ENCODE results near the gene ECHDC3.

Gene ECHDC3

DNA sequence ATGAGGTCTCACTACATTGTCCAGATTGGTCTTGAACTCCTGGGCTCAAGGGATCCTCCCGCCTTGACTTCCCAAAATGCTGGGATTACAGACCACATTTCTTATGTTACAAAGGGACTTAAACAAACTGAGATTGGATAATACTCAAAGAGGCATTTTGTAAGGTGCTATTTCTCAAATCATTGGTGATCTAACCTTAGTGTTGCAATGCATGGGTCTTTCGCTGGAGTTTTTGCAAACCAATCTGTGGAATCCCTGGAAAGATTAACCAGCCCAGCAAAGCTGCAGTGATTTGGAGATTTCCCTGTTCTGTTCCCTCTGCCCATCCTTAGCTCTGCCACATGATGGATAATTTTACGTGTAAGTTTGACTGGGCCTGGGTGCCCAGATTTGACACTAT is 20.4 kb upstream of the ECHDC3 start:
- ChIA-PET CTCF (no interaction called here), POLR2A (no interaction called here)
- no peak for DNase-seq (ENCODE audit: extremely low spot score)
- TF ChIP-seq L3MBTL2 (conservative IDR thresholded peaks at IDR 0.05) = no peak
- no peak for TF ChIP-seq HDGF (IDR thresholded peaks at IDR 0.05; ENCODE audit: borderline replicate concordance)
- TF ChIP-seq TARDBP (IDR thresholded peaks at IDR 0.05) = no peak
- TF ChIP-seq NFRKB (IDR thresholded peaks at IDR 0.05) = no peak
- TF ChIP-seq FOXA1 (IDR thresholded peaks at IDR 0.05) = no peak
- TF ChIP-seq BHLHE40 (IDR thresholded peaks at IDR 0.05; ENCODE audit: borderline replicate concordance) = no peak
- TF ChIP-seq ZNF384 (IDR thresholded peaks at IDR 0.05) = no peak
- TF ChIP-seq SP1 (IDR thresholded peaks at IDR 0.05) = no peak
- TF ChIP-seq FOXM1 (IDR thresholded peaks at IDR 0.05; ENCODE audit: borderline replicate concordance) = no peak
- TF ChIP-seq CTBP1 (IDR thresholded peaks at IDR 0.05; ENCODE audit: borderline replicate concordance) = no peak
- no peak for TF ChIP-seq FOXK2 (IDR thresholded peaks at IDR 0.05)
- no peak for TF ChIP-seq ARNT (IDR thresholded peaks at IDR 0.05)
- TF ChIP-seq SUZ12 (IDR thresholded peaks at IDR 0.05) = no peak
- no peak for TF ChIP-seq LEF1 (IDR thresholded peaks at IDR 0.05; ENCODE audit: borderline replicate concordance)
- TF ChIP-seq, protein P1, sequence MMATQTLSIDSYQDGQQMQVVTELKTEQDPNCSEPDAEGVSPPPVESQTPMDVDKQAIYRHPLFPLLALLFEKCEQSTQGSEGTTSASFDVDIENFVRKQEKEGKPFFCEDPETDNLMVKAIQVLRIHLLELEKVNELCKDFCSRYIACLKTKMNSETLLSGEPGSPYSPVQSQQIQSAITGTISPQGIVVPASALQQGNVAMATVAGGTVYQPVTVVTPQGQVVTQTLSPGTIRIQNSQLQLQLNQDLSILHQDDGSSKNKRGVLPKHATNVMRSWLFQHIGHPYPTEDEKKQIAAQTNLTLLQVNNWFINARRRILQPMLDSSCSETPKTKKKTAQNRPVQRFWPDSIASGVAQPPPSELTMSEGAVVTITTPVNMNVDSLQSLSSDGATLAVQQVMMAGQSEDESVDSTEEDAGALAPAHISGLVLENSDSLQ (IDR thresholded peaks at IDR 0.05) = no peak
- no peak for TF ChIP-seq ELF4 (IDR thresholded peaks at IDR 0.05)

DNA sequence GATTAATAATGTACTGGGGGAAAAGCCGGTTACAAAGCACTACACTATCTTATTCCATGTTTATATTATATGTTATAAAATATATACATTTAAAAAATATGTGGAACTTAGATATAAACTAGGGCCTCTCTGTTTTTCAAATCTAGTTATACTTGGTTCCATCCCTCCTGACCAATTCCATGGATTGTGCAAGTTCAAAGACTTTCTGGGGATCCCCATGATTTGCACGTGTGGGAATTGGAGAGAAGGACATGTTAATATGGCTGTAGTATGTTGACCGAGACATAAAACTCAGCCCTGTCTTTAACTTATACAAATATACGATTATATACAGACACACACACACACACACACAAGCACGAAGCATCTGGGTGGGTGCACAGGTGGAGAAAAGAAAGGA is 18.8 kb upstream of the ECHDC3 start:
- ChIA-PET CTCF (no interaction called here), POLR2A (no interaction called here)
- TF ChIP-seq ELF4 (IDR thresholded peaks at IDR 0.05) (no peak), NFRKB (IDR thresholded peaks at IDR 0.05) (no peak)
- DNase-seq (ENCODE audit: extremely low spot score) = no peak

DNA sequence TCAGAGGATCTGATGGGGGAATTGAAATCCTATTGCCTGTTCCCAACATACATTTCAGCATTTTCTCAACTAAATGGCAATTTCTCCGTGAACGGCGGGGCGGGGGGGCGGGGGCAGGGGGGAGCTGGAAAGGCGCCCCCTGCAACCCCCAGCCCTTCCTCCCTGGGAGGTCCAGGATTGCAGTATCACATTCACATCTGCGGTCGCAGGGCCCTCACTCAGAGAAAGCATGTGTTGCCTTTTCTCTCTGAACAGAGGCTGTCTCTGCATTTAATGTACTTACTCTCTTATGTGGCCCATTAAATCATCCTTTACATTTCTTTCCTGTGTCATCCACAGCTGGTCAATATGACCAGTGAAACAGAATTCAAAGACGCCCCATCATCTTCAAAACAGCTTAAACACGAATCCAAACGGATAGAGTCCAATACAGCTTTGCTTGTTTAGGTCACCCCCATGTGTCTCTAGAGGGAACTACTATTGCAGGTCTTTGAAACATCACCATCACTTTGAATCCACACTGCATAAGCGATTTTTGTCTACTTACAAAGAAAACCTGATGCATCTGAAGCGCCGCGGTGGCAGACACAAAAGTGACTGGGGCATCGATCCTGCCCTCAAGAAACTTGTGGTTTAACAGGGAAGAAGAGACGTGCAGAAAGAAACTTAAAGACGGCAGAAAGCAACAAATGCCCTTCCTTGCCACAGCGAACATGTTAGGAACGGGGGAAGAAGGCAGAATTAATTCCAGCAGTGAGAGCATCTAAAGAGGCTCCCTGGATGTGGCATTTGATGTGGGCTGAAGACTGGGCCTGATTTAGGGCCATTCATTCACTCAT is 17.0 kb upstream of the ECHDC3 start:
- peak; percentile 65 for DNase-seq (ENCODE audit: extremely low spot score)
- no peak for TF ChIP-seq LEF1 (IDR thresholded peaks at IDR 0.05; ENCODE audit: borderline replicate concordance)
- TF ChIP-seq TARDBP (IDR thresholded peaks at IDR 0.05) = no peak
- no peak for TF ChIP-seq FOXM1 (IDR thresholded peaks at IDR 0.05; ENCODE audit: borderline replicate concordance)
- TF ChIP-seq BHLHE40 (IDR thresholded peaks at IDR 0.05; ENCODE audit: borderline replicate concordance) = no peak
- no peak for TF ChIP-seq HDGF (IDR thresholded peaks at IDR 0.05; ENCODE audit: borderline replicate concordance)
- TF ChIP-seq, protein P1 (IDR thresholded peaks at IDR 0.05) = no peak
- TF ChIP-seq SP1 (IDR thresholded peaks at IDR 0.05) = no peak
- no peak for TF ChIP-seq ZNF384 (IDR thresholded peaks at IDR 0.05)
- TF ChIP-seq FOXA1 (IDR thresholded peaks at IDR 0.05) = no peak
- no peak for TF ChIP-seq FOXK2 (IDR thresholded peaks at IDR 0.05)
- no peak for TF ChIP-seq NFRKB (IDR thresholded peaks at IDR 0.05)
- TF ChIP-seq ARNT (IDR thresholded peaks at IDR 0.05) = no peak
- no peak for TF ChIP-seq ELF4 (IDR thresholded peaks at IDR 0.05)
- no peak for TF ChIP-seq L3MBTL2 (conservative IDR thresholded peaks at IDR 0.05)
- no peak for TF ChIP-seq CTBP1 (IDR thresholded peaks at IDR 0.05; ENCODE audit: borderline replicate concordance)
- no peak for TF ChIP-seq SUZ12 (IDR thresholded peaks at IDR 0.05)
- ChIA-PET POLR2A (no interaction called here), CTCF (interaction anchor here (0.5 to 1.7 kb wide), 4 partner anchors 116 to 348 kb away, joined by 3 to 9 read pairs (median 4); no protein-coding TSS in a partner anchor)

- POLR2A ChIA-PET = no interaction called here
- DNase-seq (ENCODE audit: extremely low spot score) = no peak
- no peak for TF ChIP-seq SP1 (IDR thresholded peaks at IDR 0.05)
- TF ChIP-seq BHLHE40 (IDR thresholded peaks at IDR 0.05; ENCODE audit: borderline replicate concordance) = no peak
- no peak for TF ChIP-seq TARDBP (IDR thresholded peaks at IDR 0.05)
- TF ChIP-seq FOXK2 (IDR thresholded peaks at IDR 0.05) = no peak
- no peak for TF ChIP-seq FOXM1 (IDR thresholded peaks at IDR 0.05; ENCODE audit: borderline replicate concordance)
- no peak for TF ChIP-seq ELF4 (IDR thresholded peaks at IDR 0.05)
- no peak for TF ChIP-seq ARNT (IDR thresholded peaks at IDR 0.05)
- TF ChIP-seq ZNF384 (IDR thresholded peaks at IDR 0.05) = no peak
- no peak for TF ChIP-seq NFRKB (IDR thresholded peaks at IDR 0.05)
- TF ChIP-seq CTBP1 (IDR thresholded peaks at IDR 0.05; ENCODE audit: borderline replicate concordance) = no peak
- no peak for TF ChIP-seq FOXA1 (IDR thresholded peaks at IDR 0.05)
- TF ChIP-seq, protein P1 (IDR thresholded peaks at IDR 0.05) = no peak
- CTCF ChIA-PET = interaction anchor here (0.6 to 1.7 kb wide), 2 partner anchors 113 to 210 kb away, joined by 3 to 9 read pairs; no protein-coding TSS in a partner anchor
Observed at GRCh38 chr10:11725912-11726311, 16.3 kb upstream of the ECHDC3 start.

DNA sequence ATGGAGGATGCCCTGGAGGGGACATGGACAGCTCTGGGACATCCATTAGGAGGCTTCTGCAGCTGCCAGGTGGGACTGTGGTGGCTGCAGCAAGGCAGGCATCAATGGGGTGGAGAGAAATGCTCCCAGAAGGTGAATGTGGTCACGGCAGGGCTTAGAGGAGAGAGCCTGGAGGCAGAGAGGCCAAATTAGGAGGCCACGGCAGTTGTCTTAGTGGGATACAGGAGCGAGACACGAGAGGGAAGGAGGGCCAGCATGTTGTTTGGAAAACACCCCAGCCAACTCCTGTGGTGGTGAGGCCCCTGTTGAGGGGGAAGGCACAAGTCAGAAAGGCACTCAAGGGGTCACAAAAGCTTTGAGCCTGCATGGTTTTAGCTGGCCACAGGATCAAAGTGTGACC is 14.6 kb upstream of the ECHDC3 start:
- DNase-seq (ENCODE audit: extremely low spot score) = no peak
- CTCF ChIA-PET = interaction anchor here (0.9 kb wide), 1 partner anchor 30 kb away, joined by 3 read pairs; no protein-coding TSS in a partner anchor
- POLR2A ChIA-PET = no interaction called here
- no peak for TF ChIP-seq HDGF (IDR thresholded peaks at IDR 0.05; ENCODE audit: borderline replicate concordance)
- no peak for TF ChIP-seq SUZ12 (IDR thresholded peaks at IDR 0.05)
- TF ChIP-seq L3MBTL2 (conservative IDR thresholded peaks at IDR 0.05) = no peak

DNA sequence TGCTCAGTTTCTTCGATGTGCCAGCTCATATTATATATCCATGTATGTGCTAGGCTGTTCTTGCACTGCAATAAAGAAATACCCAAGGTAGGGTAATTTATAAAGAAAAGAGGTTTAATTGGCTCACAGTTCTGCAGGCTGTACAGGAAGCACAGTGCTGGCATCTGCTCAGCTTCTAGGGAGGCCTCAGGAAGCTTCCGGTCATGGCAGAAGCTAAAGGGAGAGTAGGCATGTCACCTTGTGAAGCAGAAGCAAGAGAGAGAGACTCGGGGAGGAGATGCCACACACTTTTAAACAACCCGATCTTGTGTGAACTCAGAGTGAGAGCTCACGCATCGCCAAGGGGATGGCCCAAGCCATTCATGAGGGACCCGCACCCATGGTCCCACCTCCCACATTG is 13.8 kb upstream of the ECHDC3 start:
- DNase-seq (ENCODE audit: extremely low spot score) = no peak
- ChIA-PET POLR2A (no interaction called here), CTCF (interaction anchor here (0.9 kb wide), 1 partner anchor 29 kb away, joined by 3 read pairs; no protein-coding TSS in a partner anchor)
- TF ChIP-seq CTBP1 (IDR thresholded peaks at IDR 0.05; ENCODE audit: borderline replicate concordance) (no peak), NFRKB (IDR thresholded peaks at IDR 0.05) (no peak), FOXA1 (IDR thresholded peaks at IDR 0.05) (no peak), ELF4 (IDR thresholded peaks at IDR 0.05) (no peak), BHLHE40 (IDR thresholded peaks at IDR 0.05; ENCODE audit: borderline replicate concordance) (no peak), ARNT (IDR thresholded peaks at IDR 0.05) (no peak), LEF1 (IDR thresholded peaks at IDR 0.05; ENCODE audit: borderline replicate concordance) (no peak), HDGF (IDR thresholded peaks at IDR 0.05; ENCODE audit: borderline replicate concordance) (no peak), SUZ12 (IDR thresholded peaks at IDR 0.05) (no peak), FOXK2 (IDR thresholded peaks at IDR 0.05) (no peak)
